Nephron progenitor cell (in vitro differentiated cells): ENCODE measurements around the gene ABCA2.

Source experiments
- DNase-seq: peaks from one replicate; pipeline ENCODE4 v3.0.0; 2021
- H3K27ac Mint-ChIP-seq: 2 replicates; pipeline ENCODE4 v1.8.0; 2021; ENCODE audit warnings: mild to moderate bottlenecking, moderate library complexity, mixed read lengths
- H3K27me3 Mint-ChIP-seq: 2 replicates; pipeline ENCODE4 v1.8.0; 2021; ENCODE audit warnings: mild to moderate bottlenecking, low read depth, mixed read lengths; ENCODE audit not compliant: poor library complexity
- H3K36me3 Mint-ChIP-seq: 2 replicates; pipeline ENCODE4 v1.8.0; 2021; ENCODE audit warnings: low read depth, mixed read lengths
- H3K4me1 Mint-ChIP-seq: 2 replicates; pipeline ENCODE4 v1.8.0; 2021; ENCODE audit warnings: mixed read lengths
- H3K4me3 Mint-ChIP-seq: 2 replicates; pipeline ENCODE4 v1.8.0; 2021; ENCODE audit warnings: mild to moderate bottlenecking, moderate library complexity, mixed read lengths
- H3K9me3 Mint-ChIP-seq: 2 replicates; pipeline ENCODE4 v1.8.0; 2021; ENCODE audit warnings: mild to moderate bottlenecking, moderate library complexity, mixed read lengths
- CTCF ChIP-seq: fragments of 200-600 bp; sonication (generic); IDR thresholded peaks from 2 replicates; pipeline ENCODE4 v1.5.0; 2021; ENCODE audit warnings: antibody characterized with exemption

Gene ABCA2

GRCh38 chr9:137069508-137070091 is 41.6 kb upstream of the ABCA2 start:
- peaks cover 19% of the 10 kb centered on the region for H3K4me1 Mint-ChIP-seq
- H3K4me3 Mint-ChIP-seq, result peak overlapping the region; percentile 65
- no peaks in the 10 kb centered on the region for H3K36me3 Mint-ChIP-seq
- DNase-seq, result peak; percentile 62
- peaks cover 23% of the 10 kb centered on the region for H3K27me3 Mint-ChIP-seq
- H3K9me3 Mint-ChIP-seq, result no peaks in the 10 kb centered on the region
- no peak overlapping the region for H3K27ac Mint-ChIP-seq
- no peak for TF ChIP-seq CTCF

- TF ChIP-seq CTCF, result no peak
- H3K36me3 Mint-ChIP-seq, result no peaks in the 10 kb centered on the region
- DNase-seq, result no peak
- H3K4me3 Mint-ChIP-seq, result peak overlapping the region; percentile 68
- H3K27ac Mint-ChIP-seq, result no peak overlapping the region
- H3K27me3 Mint-ChIP-seq, result peaks cover 16% of the 10 kb centered on the region
- H3K9me3 Mint-ChIP-seq, result no peaks in the 10 kb centered on the region
- peaks cover 17% of the 10 kb centered on the region for H3K4me1 Mint-ChIP-seq
Observed at GRCh38 chr9:137068539-137069507, 40.8 kb upstream of the ABCA2 start.

- peak; percentile 69 for TF ChIP-seq CTCF
- Mint-ChIP-seq H3K27ac (no peak overlapping the region), H3K9me3 (no peaks in the 10 kb centered on the region), H3K36me3 (no peaks in the 10 kb centered on the region), H3K4me1 (peaks cover 14% of the 10 kb centered on the region), H3K4me3 (peak overlapping the region; percentile 68), H3K27me3 (peaks cover 15% of the 10 kb centered on the region)
- DNase-seq, result peak; percentile 82
Observed at GRCh38 chr9:137067860-137068538, 40.0 kb upstream of the ABCA2 start.

- no peak overlapping the region for H3K4me3 Mint-ChIP-seq
- peak; percentile 1 for DNase-seq
- no peak for TF ChIP-seq CTCF
- no peaks in the 10 kb centered on the region for H3K9me3 Mint-ChIP-seq
- H3K4me1 Mint-ChIP-seq, result peaks cover 10% of the 10 kb centered on the region
- H3K36me3 Mint-ChIP-seq, result no peaks in the 10 kb centered on the region
- H3K27ac Mint-ChIP-seq, result no peak overlapping the region
- peaks cover 21% of the 10 kb centered on the region for H3K27me3 Mint-ChIP-seq
Observed at GRCh38 chr9:137066096-137066861, 38.2 kb upstream of the ABCA2 start.

GRCh38 chr9:137065336-137065967 is 37.4 kb upstream of the ABCA2 start:
- no peak for TF ChIP-seq CTCF
- Mint-ChIP-seq H3K27me3 (peaks cover 30% of the 10 kb centered on the region), H3K27ac (no peak overlapping the region), H3K4me3 (no peak overlapping the region), H3K36me3 (no peaks in the 10 kb centered on the region), H3K9me3 (no peaks in the 10 kb centered on the region), H3K4me1 (peaks cover 4% of the 10 kb centered on the region)
- peak; percentile 5 for DNase-seq
